Right renal pelvis (tissue), 4 donors: ENCODE results near the gene OVOL2. TPM values are rescaled to one million over a fixed set of nuclear protein-coding genes. Genes with fewer than 3 reads are reported as not detected.
A peak's percentile ranks its signal among the peaks of the same experiment; 100 is the strongest.

Experiments used
- DNase-seq, 4 donors: peaks; one replicate each; pipeline ENCODE4 v3.0.0-alpha.2; 2013; ENCODE audit warnings: low read depth in 4 of 4, low spot score in 3 of 4, missing footprints in 1 of 4
- polyA plus RNA-seq, 4 donors: library from polyadenylated mRNA; unstranded; fragments of 120-200 nt; gene quantifications; one replicate each; pipeline ENCODE4 v1.2.1, GENCODE V29; 2013; ENCODE audit not compliant: insufficient read length in 4 of 4

The OVOL2 gene
- polyA plus RNA-seq, 4 donors = 0.93 to 1.4 (median 1.0) TPM

DNA sequence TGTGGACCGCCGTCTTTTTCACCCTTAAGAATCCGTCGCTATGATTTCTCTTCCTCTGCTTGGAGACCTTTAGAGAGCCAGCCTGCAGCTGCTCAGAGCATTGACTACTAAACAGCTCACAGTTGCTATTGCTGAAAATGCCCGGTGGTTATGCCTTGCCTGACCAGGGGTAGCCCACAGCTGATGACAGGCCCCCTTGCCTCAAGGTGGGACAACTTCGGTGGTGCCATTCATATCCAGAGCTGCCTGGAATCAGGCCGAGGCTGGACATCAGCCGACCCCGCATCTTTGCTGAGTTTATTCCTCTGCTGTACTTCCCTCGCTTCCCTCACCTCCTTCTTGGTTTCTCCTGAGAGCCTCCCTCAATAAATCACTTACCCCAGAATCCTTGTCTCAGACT, 39.6 kb downstream of the OVOL2 start:
- DNase-seq = no peak

DNA sequence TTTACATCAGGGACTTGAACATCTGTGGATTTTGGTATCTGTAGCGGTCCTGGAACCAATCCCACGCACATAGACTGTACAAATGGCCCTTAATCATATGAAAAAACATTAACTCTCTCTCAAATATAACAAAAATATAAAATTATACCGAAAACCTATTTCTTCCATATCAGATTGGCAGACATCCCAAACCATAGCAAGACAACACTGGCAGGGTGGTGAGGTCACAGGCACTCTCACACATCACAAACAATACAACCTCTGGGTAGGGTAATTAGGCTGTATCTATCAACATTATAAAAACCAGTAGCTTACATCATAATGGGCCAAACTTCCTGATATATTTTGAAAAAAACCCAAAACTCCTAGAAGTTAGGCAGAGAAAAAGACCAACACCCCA, 40.9 kb downstream of the OVOL2 start:
- DNase-seq = no peak

GRCh38 chr20:18014411-18014810, 43.3 kb downstream of the OVOL2 start:
- no peak for DNase-seq

DNA sequence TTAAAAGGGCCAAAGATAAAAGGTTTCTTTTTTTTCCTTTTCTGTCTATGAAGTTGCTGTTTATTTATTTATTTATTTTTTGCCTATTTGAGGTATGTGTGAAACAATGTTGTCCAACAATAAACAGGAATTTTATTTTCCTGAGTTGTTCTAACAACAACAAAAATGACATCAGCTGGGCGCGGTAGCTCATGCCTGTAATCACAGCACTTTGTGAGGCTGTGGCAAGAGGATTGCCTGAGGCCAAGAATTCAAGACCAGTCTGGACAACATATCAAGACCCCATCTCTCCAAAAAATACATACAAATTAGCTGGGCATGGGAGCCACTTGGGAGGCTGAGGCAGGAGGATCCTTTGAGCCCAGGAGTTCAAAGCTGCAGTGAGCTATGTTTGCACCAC, 44.8 kb downstream of the OVOL2 start:
- DNase-seq = no peak

GRCh38 chr20:18011951-18012645, 45.6 kb downstream of the OVOL2 start:
- DNase-seq = no peak

DNA sequence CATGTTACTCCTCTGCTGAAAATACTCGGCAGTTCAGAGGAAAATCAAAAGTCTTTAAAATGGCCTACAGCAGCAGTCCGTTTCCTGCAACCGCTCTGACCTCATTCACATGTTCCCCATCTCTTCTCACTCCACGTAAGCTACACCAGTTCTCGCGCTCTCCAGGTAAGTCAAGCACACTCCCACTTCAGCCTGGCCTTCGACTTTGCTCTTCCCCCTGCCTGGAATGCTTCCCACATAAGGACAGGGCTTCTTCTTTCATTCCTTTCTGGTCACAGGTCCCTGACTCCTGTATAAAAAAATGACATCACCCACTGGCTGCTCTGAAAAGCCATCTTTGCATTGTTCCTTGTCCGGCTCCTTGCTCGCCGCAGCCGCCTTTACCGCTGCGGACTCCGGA, 46.2 kb downstream of the OVOL2 start:
- DNase-seq = no peak

DNA sequence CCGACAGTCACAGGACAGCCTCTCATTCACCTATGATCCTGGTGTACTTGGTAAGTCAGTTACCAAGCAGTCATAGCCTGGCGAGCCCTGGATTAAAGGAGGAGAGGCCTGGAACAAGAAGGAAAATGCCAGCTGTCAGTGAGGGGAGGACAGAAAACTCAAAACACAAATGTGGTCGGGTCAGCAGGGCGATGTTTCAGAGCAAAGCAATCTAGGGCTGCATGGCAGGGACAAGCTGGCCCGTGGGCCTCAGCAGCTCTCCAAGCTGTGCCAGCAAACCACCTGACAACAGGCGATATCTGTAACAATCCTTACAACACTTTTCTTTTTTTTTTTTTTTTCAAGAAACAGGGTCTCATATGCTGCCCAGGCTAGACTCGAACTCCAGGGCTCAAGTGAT, 48.6 kb downstream of the OVOL2 start:
- no peak for DNase-seq

DNA sequence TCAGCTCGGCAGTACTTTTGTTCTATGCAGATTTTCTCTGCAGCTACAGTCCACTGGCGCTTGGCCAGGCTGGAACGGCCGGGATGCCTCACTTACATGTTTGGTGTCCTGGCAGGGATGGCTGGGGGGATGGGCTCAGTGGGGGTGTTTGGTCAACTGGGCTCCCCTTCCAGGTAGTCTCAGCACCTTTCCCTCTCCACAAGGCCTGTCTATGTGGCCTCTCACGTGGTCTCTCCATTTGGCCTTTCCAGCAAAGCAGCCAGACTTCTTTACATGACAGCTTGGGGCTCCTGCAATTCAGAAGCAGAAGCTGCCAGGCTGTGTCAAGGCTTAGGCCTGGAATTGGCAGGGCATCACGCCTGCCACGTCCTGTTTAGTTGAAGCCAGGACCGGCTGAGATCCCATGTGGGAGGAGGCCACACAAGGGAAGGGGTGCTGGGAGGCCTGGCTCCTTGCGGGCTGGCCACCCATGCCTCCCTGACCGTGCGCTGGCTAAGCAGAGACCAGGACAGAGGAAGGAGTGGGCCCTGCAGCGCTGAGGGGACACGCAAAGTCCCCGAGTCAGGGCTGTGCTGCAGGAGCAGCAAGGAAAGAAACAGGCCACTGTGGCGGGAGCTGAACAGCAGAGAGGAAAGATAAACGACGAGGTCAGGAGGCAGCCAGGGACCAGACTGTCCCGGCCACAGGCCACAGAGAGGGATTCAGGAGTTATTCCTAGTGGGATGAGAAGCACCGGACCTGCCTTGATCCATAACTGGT, 50.0 kb downstream of the OVOL2 start:
- no peak for DNase-seq

DNA sequence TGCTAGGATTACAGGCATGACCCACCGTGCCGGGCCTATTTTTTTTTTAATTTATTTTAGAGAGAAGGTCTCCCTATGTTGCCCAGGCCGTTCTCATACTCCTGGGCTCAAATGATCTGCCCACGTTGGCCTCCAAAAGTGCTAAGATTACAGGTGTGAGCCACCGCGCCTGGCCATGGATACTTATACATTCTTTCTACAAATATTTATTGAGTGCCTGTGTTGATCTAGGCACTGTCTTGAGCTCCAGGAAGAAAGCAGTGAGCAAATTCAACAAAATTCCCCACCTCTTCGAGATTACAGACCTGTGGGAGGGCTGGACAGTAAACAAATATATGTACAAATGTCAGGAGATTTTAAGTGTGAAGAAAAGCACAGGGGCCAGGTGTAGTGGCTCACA, 51.0 kb downstream of the OVOL2 start:
- DNase-seq = no peak

- DNase-seq = no peak
These were observed 51.7 kb downstream of the OVOL2 start for GRCh38 chr20:18005990-18006364.

GRCh38 chr20:18005170-18005989, 52.3 kb downstream of the OVOL2 start:
- DNase-seq = no peak

- DNase-seq = no peak
These were observed 53.2 kb downstream of the OVOL2 start for GRCh38 chr20:18004384-18005031.

DNA sequence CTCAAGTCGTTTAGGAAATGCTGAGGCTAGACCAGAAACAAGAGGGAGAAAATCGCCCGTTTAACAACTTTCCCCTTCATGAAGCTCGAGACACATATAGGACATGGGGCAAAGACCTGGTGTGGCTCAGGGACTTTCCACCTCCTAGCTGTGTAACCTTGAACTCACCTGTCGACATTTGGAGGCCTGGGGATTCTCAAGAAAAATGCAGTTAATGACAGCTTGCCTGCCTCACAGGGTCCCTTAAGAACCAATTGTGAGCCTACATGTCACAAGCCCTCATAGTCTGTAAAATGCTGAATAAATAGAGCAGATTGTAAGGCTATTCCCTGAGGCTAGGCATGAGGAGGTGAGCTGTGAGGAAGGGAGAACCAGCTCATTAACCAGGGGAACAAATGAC, 53.8 kb downstream of the OVOL2 start:
- no peak for DNase-seq

DNA sequence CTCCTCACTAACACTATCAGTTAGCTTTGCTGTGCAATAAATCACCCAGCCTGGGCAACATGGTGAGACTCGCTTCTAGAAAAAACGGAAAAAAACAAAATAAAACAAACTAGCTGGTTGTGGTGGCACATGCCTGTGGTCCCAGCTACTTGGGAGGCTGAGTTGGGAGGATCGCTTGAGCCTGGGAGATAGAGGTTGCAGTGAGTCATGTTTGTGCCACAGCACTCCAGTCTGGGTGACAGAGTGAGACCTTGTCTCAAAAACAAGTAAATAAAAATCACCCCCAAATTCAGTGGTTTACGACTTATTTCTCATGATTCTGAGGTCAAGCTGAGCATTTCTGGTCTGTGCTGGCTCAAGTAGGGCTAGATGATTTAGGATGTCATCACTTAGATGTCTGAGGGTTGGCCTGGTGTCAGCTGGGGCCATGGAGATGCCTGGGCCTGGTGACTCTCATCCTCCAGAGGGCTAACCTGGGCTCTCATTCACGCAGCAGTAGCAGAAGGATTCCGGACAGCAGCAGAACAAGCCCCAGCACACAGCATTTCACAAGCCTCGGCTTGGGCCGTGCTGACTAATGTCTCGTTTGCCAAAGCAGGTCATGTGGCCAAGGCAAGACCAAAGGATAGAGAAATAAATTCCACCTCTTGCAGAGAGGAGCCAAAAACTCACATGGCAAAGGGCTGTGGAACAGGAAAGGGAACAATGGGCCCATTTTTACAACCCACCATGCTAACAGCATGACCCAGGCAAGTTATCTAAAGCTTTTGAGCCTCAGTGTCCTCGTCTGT, 56.4 kb downstream of the OVOL2 start:
- DNase-seq = no peak

DNA sequence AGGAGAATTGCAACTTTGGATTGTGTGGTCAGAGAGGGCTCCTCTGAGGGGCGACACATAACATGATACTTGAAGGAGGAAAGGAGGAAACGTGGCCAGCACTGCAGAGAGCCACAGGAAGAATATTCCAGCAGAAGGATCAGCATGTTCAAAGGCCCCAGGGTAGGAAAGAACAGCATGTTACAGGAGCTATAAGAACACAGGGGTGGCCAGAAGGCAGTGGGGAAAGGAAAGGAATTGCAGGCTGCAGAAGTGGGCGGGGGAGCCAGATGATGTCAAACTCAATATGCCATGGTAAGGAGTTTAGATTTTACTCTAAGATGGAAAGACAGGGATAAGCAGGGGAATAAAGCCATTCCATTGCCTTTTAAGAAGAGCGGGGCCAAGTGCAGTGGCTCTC, 58.1 kb downstream of the OVOL2 start:
- no peak for DNase-seq

DNA sequence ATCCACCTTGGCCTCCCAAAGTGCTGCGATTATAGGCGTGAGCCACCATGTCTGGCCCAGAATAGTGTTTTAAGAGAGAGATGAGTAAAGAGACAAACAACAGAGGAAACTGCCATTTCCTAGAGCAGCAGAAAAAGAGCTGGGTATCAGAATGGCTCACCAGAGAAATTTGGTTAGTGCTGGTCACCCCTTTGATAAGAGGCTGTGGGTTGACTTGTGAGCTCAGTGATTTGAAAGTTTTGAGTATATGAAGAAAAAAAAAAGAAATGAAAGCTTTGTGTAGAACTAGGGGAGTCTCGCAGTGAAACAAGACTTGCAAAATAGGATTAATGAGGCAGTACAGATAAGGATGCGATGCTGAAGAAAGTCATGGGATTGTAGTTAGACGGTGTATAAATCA, 59.3 kb downstream of the OVOL2 start:
- DNase-seq = no peak

GRCh38 chr20:17995967-17996819, 61.5 kb downstream of the OVOL2 start:
- DNase-seq = peak in 1 of 4 donors; percentile 50

DNA sequence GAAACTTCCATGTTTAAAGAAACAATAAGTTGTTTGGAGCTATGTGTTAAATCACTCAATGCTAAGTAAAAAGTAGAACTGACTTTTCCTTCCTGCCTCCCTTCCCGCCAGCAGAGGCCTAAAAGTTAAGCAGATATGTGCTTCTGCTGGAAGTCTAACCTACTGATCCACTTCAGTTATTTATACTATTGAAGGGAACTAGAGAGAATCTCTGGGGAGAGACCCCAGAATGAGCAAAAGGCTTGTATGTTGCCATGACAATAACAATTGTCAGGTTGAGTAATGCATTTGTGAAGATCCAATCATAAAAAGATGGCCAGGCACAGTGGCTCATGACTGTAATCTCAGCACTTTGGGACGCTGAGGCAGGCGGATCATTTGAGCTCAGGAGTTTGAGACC, 64.2 kb downstream of the OVOL2 start:
- DNase-seq = no peak

DNA sequence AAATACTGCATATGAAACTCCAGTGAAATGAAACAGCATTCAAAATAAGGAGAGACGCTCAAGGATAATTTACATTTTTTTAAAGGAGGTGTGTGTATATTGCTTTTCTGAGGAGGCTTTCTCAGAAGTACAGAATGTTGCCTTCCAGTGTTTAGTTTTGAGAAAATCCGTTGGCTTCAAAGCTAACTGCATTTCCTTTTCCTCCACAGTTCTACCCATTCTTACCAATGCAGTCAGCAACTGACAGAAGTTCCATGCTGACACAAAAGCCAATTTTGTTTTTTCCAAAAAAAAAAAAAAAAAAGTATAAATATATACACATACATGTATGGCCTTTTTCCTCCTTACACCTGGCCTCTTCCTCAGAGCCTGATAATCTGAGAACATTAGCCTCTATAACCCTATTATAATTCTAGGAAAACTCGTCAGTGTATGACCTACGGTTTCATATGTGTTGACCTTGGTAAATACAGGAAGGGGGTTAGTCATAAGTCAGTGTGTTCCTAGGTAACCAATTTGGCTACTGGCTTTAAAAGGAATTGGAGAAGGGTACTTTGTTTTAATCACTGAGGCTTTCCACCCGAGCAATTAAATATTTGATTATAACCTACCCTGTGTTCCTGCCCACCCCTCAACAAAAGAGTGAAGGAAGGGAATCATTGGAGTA, 64.7 kb downstream of the OVOL2 start:
- DNase-seq = no peak
